Liver (tissue), 3 donors: ENCODE results near the gene ARRDC1.

Source experiments
- JUND ChIP-seq, 2 donors: IDR thresholded peaks; 2 replicates each; pipeline ENCODE4 v1.6.1; 2016; ENCODE audit warnings: antibody characterized with exemption in 2 of 2
- RAD21 ChIP-seq, 2 donors: IDR thresholded peaks; 2 replicates each; pipeline ENCODE4 v1.6.1; 2016; ENCODE audit warnings: antibody characterized with exemption in 2 of 2, mild to moderate bottlenecking in 2 of 2
- TF ChIP-seq, protein P1 (sequence below): fragments of 150-350 bp; IDR thresholded peaks from 2 replicates; pipeline ENCODE4 v1.5.1; 2017; ENCODE audit warnings: improper control_type of control experiment, low read depth, low read length; ENCODE audit not compliant: missing input control
- TF ChIP-seq, protein P2 (sequence below): IDR thresholded peaks from 2 replicates; pipeline ENCODE4 v1.6.1; 2016; ENCODE audit warnings: antibody characterized with exemption
- TF ChIP-seq, protein P3 (sequence below): IDR thresholded peaks from 2 replicates; pipeline ENCODE4 v1.6.1; 2016; ENCODE audit warnings: antibody characterized with exemption
- TF ChIP-seq, protein P4 (sequence below): IDR thresholded peaks from 2 replicates; pipeline ENCODE4 v1.6.1; 2016; ENCODE audit warnings: antibody characterized with exemption, mild to moderate bottlenecking
- donor health status: healthy.
- donor health status: healthy.

DNA sequence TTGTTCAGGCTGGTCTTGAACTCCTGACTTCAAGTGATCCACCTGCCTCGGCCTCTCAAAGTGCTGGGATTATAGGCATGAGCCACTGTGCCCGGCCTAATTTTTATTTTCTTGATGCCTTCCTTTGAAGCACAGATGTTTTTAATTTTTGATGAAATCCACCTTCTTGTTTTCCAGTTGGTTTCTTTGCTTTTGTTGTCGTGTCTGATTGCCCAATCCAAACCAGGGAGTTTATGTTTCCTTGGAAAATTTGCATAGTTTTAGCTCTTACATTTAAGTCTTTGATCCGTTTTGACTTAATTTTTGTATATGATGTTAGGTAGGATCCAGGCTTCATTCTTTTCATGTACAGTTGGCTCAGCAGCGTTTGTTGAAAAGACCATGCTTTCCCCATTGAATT lies 28.5 kb downstream of the ARRDC1 start:
- TF ChIP-seq, protein P1, sequence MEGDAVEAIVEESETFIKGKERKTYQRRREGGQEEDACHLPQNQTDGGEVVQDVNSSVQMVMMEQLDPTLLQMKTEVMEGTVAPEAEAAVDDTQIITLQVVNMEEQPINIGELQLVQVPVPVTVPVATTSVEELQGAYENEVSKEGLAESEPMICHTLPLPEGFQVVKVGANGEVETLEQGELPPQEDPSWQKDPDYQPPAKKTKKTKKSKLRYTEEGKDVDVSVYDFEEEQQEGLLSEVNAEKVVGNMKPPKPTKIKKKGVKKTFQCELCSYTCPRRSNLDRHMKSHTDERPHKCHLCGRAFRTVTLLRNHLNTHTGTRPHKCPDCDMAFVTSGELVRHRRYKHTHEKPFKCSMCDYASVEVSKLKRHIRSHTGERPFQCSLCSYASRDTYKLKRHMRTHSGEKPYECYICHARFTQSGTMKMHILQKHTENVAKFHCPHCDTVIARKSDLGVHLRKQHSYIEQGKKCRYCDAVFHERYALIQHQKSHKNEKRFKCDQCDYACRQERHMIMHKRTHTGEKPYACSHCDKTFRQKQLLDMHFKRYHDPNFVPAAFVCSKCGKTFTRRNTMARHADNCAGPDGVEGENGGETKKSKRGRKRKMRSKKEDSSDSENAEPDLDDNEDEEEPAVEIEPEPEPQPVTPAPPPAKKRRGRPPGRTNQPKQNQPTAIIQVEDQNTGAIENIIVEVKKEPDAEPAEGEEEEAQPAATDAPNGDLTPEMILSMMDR = no peak
- TF ChIP-seq, protein P2, sequence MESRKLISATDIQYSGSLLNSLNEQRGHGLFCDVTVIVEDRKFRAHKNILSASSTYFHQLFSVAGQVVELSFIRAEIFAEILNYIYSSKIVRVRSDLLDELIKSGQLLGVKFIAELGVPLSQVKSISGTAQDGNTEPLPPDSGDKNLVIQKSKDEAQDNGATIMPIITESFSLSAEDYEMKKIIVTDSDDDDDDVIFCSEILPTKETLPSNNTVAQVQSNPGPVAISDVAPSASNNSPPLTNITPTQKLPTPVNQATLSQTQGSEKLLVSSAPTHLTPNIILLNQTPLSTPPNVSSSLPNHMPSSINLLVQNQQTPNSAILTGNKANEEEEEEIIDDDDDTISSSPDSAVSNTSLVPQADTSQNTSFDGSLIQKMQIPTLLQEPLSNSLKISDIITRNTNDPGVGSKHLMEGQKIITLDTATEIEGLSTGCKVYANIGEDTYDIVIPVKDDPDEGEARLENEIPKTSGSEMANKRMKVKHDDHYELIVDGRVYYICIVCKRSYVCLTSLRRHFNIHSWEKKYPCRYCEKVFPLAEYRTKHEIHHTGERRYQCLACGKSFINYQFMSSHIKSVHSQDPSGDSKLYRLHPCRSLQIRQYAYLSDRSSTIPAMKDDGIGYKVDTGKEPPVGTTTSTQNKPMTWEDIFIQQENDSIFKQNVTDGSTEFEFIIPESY = no peak
- TF ChIP-seq, protein P3, sequence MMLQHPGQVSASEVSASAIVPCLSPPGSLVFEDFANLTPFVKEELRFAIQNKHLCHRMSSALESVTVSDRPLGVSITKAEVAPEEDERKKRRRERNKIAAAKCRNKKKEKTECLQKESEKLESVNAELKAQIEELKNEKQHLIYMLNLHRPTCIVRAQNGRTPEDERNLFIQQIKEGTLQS = no peak
- TF ChIP-seq JUND (IDR thresholded peaks at IDR 0.05) (no peak), RAD21 (IDR thresholded peaks at IDR 0.05) (no peak)
- TF ChIP-seq, protein P4, sequence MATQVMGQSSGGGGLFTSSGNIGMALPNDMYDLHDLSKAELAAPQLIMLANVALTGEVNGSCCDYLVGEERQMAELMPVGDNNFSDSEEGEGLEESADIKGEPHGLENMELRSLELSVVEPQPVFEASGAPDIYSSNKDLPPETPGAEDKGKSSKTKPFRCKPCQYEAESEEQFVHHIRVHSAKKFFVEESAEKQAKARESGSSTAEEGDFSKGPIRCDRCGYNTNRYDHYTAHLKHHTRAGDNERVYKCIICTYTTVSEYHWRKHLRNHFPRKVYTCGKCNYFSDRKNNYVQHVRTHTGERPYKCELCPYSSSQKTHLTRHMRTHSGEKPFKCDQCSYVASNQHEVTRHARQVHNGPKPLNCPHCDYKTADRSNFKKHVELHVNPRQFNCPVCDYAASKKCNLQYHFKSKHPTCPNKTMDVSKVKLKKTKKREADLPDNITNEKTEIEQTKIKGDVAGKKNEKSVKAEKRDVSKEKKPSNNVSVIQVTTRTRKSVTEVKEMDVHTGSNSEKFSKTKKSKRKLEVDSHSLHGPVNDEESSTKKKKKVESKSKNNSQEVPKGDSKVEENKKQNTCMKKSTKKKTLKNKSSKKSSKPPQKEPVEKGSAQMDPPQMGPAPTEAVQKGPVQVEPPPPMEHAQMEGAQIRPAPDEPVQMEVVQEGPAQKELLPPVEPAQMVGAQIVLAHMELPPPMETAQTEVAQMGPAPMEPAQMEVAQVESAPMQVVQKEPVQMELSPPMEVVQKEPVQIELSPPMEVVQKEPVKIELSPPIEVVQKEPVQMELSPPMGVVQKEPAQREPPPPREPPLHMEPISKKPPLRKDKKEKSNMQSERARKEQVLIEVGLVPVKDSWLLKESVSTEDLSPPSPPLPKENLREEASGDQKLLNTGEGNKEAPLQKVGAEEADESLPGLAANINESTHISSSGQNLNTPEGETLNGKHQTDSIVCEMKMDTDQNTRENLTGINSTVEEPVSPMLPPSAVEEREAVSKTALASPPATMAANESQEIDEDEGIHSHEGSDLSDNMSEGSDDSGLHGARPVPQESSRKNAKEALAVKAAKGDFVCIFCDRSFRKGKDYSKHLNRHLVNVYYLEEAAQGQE = no peak
